Endodermal cell (in vitro differentiated cells): Measurements from ENCODE around the gene CCDC85B. TPM values are rescaled to one million over a fixed set of nuclear protein-coding genes. Genes with fewer than 3 reads are reported as not detected.

Experiments
- DNase-seq: peaks from one replicate; pipeline ENCODE4 v3.0.0-alpha.2; 2017
- H3K27ac ChIP-seq: 2 replicates; pipeline ENCODE4 v1.5.1; 2013; ENCODE audit warnings: mild to moderate bottlenecking, low read depth, low read length, moderate library complexity
- H3K27me3 ChIP-seq: 2 replicates; pipeline ENCODE4 v1.6.1; 2013; ENCODE audit warnings: mild to moderate bottlenecking, low read length, moderate library complexity; ENCODE audit not compliant: insufficient read depth, control insufficient read depth, poor library complexity, severe bottlenecking
- H3K36me3 ChIP-seq: 2 replicates; pipeline ENCODE4 v1.7.0; 2013; ENCODE audit warnings: mild to moderate bottlenecking, low read length, moderate library complexity; ENCODE audit not compliant: control insufficient read depth, insufficient read depth
- H3K4me1 ChIP-seq: one replicate; pipeline ENCODE4 v1.7.0; 2013; ENCODE audit warnings: low read length; ENCODE audit not compliant: control insufficient read depth, insufficient read depth
- H3K4me3 ChIP-seq: 2 replicates; pipeline ENCODE4 v1.5.1; 2013; ENCODE audit warnings: mild to moderate bottlenecking, low read length, moderate library complexity
- H3K9ac ChIP-seq: 2 replicates; pipeline ENCODE4 v1.6.1; 2013; ENCODE audit warnings: mild to moderate bottlenecking, low read length, moderate library complexity; ENCODE audit not compliant: poor library complexity, severe bottlenecking; ENCODE audit errors: extremely low read depth
- H3K9me3 ChIP-seq: 2 replicates; pipeline ENCODE4 v1.6.1; 2013; ENCODE audit warnings: mild to moderate bottlenecking, low read length, moderate library complexity; ENCODE audit not compliant: control insufficient read depth
- H3K27ac Mint-ChIP-seq: 2 replicates; pipeline ENCODE4 v1.8.0; 2020; ENCODE audit warnings: mixed read lengths
- H3K27me3 Mint-ChIP-seq: 2 replicates; pipeline ENCODE4 v1.8.0; 2021; ENCODE audit warnings: mild to moderate bottlenecking, mixed read lengths; ENCODE audit not compliant: insufficient read depth
- H3K36me3 Mint-ChIP-seq: 2 replicates; pipeline ENCODE4 v1.8.0; 2020; ENCODE audit warnings: low read depth, mixed read lengths
- H3K4me1 Mint-ChIP-seq: 2 replicates; pipeline ENCODE4 v1.8.0; 2020; ENCODE audit warnings: mixed read lengths
- H3K4me3 Mint-ChIP-seq: 2 replicates; pipeline ENCODE4 v1.8.0; 2020; ENCODE audit warnings: mild to moderate bottlenecking, moderate library complexity, mixed read lengths
- H3K9me3 Mint-ChIP-seq: 2 replicates; pipeline ENCODE4 v1.8.0; 2020; ENCODE audit warnings: mild to moderate bottlenecking, mixed read lengths
- CTCF ChIP-seq: fragments of 200-600 bp; sonication (generic); conservative IDR thresholded peaks from 2 replicates; pipeline ENCODE4 v1.5.0; 2021; ENCODE audit warnings: antibody characterized with exemption, mild to moderate bottlenecking
- WGBS, 2 experiments: methylation state at CpG; one replicate each; pipeline versions ENCODE4 v1.1.5 to v1.1.7; 2013; ENCODE audit warnings: missing lambda C conversion rate in 2 of 2, mixed read lengths in 1 of 2; ENCODE audit not compliant: insufficient coverage in 1 of 2, insufficient read length in 1 of 2; 5-methylcytosine and 5-hydroxymethylcytosine counted together
- total RNA-seq, 2 donors: library from RNA; stranded (reverse); fragmentation: NEBNext Ultra II Directional in 1 of 2; extraction: Animal tissue kit (Norgen Biotek cat#: 25700) in 1 of 2; gene quantifications; 2 replicates in 1 of 2; 3 replicates in 1 of 2; pipeline ENCODE4 v1.2.1, GENCODE V29; 2021

Gene CCDC85B
- total RNA-seq, 2 donors from 2014 or later: 18.2 to 23.9 TPM

GRCh38 chr11:65870706-65871681, 19.5 kb upstream of the CCDC85B start:
- H3K9me3 ChIP-seq: no peaks in the 10 kb centered on the region
- peak overlapping the region; percentile 85 for H3K4me3 Mint-ChIP-seq
- no peak for TF ChIP-seq CTCF
- H3K27me3 ChIP-seq: no peaks in the 10 kb centered on the region
- peaks cover 33% of the 10 kb centered on the region for H3K36me3 Mint-ChIP-seq
- H3K9ac ChIP-seq: peak overlapping the region; percentile 41
- peaks cover 9% of the 10 kb centered on the region for H3K4me1 Mint-ChIP-seq
- H3K27ac ChIP-seq: no peak overlapping the region
- H3K36me3 ChIP-seq: peaks cover 33% of the 10 kb centered on the region
- WGBS, 2 experiments: 90 to 91% methylated on average over 13 to 24 of the region's 24 CpGs
- H3K4me3 ChIP-seq: peak overlapping the region; percentile 76
- H3K27ac Mint-ChIP-seq: no peak overlapping the region
- H3K9me3 Mint-ChIP-seq: no peaks in the 10 kb centered on the region
- DNase-seq: no peak
- H3K27me3 Mint-ChIP-seq: no peaks in the 10 kb centered on the region
- no peaks in the 10 kb centered on the region for H3K4me1 ChIP-seq

GRCh38 chr11:65871811-65872548, 18.5 kb upstream of the CCDC85B start:
- Mint-ChIP-seq H3K27ac (peak overlapping the region; percentile 80), H3K27me3 (no peaks in the 10 kb centered on the region), H3K9me3 (no peaks in the 10 kb centered on the region), H3K4me1 (peaks cover 9% of the 10 kb centered on the region), H3K4me3 (peak overlapping the region; percentile 85), H3K36me3 (peaks cover 28% of the 10 kb centered on the region)
- H3K36me3 ChIP-seq: peaks cover 26% of the 10 kb centered on the region
- peak overlapping the region; percentile 41 for H3K9ac ChIP-seq
- WGBS, 2 experiments: 40 to 70% methylated on average over 7 to 26 of the region's 26 CpGs
- DNase-seq: peak; percentile 83
- H3K27ac ChIP-seq: no peak overlapping the region
- H3K4me3 ChIP-seq: peak overlapping the region; percentile 76
- no peaks in the 10 kb centered on the region for H3K27me3 ChIP-seq
- peak; percentile 50 for TF ChIP-seq CTCF
- H3K4me1 ChIP-seq: no peaks in the 10 kb centered on the region
- H3K9me3 ChIP-seq: no peaks in the 10 kb centered on the region

- H3K27ac Mint-ChIP-seq: peak within 1 kb of the TSS; percentile 87
- H3K4me3 Mint-ChIP-seq: peak within 1 kb of the TSS; percentile 85
- no peak for TF ChIP-seq CTCF
- Histone ChIP-seq H3K27me3 (no peaks in the 10 kb centered on the region), H3K9me3 (no peaks in the 10 kb centered on the region), H3K4me1 (no peaks in the 10 kb centered on the region), H3K9ac (peak within 1 kb of the TSS; percentile 44), H3K4me3 (peak within 1 kb of the TSS; percentile 94), H3K36me3 (peaks cover 19% of the 10 kb centered on the region), H3K27ac (no peak within 1 kb of the TSS)
- H3K9me3 Mint-ChIP-seq: no peaks in the 10 kb centered on the region
- H3K4me1 Mint-ChIP-seq: peaks cover 5% of the 10 kb centered on the region
- peaks cover 24% of the 10 kb centered on the region for H3K36me3 Mint-ChIP-seq
- 2 to 3% methylated on average over 18 to 69 of the region's 69 CpGs for WGBS, 2 experiments
- DNase-seq: no peak
- H3K27me3 Mint-ChIP-seq: peaks cover 5% of the 10 kb centered on the region
These were observed 17.7 kb upstream of the CCDC85B start, which contains the start of gene EFEMP2 for GRCh38 chr11:65872586-65873317. Gene EFEMP2 (minus strand): TSS chr11:65872800. CDS start chr11:65872354, 446 bp downstream.
